NCI-H748 (cell line): ENCODE measurements around the gene PMAIP1.
A peak's percentile ranks its signal among the peaks of the same experiment; 100 is the strongest.

Experiments used
- DNase-seq: peaks from one replicate; lab custom pipeline; 2025; ENCODE audit not compliant: unreplicated experiment; lab: John Stamatoyannopoulos, UW

The PMAIP1 gene

GRCh38 chr18:59911600-59911999, 11.8 kb downstream of the PMAIP1 start:
- no peak for DNase-seq

DNA sequence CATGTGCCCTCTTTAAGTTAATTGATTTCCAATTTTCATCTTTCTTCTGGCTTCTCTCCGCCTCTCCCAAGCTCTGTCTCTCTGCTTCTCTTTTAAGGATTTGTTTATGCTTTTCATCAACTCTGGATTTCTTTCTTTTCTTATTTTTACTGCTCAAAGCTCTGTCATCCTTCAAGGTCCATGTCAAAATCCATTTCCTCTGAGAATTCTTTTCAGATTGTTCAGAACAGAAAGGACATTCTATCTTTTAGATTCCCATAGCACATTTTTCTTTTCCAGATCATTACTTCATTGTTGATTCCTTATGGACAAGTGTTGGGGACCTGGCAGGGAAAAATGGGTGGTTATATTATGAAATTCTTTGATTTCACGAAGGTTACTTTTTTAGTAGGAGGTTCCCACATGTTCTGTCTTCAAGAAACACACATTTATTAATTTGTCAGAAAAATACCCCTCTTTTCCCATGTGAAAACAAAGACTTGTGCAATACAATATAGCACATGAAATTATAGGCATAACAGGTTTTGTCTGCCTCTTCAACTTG, 12.3 kb downstream of the PMAIP1 start:
- DNase-seq, result no peak

DNA sequence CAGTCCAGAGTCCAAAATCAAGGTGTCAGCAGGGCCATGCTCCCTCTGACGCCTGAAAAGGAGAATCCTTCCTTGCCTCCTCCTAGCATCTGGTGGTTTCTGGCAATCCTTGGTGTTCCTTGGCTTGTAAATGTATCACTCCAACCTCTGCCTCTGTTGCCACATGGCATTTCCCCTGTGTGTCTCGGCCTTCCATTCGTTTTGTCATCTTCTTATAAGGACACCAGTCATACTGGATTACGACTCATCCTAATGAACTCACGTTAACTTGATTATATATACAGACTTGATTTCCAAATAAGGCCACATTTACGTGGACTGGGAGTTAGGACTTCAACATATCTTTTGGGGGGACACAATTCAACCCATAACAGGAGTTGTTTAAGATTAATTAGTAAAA, 15.8 kb downstream of the PMAIP1 start:
- no peak for DNase-seq

DNA sequence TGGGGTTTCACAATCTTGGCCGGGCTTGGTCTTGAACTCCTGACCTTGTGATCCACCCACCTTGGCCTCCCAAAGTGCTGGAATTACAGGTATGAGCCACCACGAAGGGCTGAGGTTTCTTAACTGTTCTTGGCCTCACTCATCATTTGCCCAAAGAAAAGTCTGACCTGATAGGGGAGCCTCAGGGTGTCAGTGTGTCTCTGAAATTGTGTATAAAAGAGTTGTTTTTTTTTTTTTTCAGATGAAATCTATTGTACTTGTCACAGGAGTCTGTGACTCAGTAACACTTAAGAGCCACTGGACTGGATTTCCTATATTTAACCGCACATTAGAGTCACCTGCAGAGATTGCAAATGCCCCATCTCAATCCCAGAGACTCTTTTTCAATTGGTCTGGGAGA, 16.9 kb downstream of the PMAIP1 start:
- no peak for DNase-seq

- no peak for DNase-seq
Measured at GRCh38 chr18:59917422-59917821, 17.6 kb downstream of the PMAIP1 start.

GRCh38 chr18:59918320-59918755, 18.5 kb downstream of the PMAIP1 start:
- DNase-seq, result peak; percentile 92

GRCh38 chr18:59918997-59919396, 19.2 kb downstream of the PMAIP1 start:
- no peak for DNase-seq

DNA sequence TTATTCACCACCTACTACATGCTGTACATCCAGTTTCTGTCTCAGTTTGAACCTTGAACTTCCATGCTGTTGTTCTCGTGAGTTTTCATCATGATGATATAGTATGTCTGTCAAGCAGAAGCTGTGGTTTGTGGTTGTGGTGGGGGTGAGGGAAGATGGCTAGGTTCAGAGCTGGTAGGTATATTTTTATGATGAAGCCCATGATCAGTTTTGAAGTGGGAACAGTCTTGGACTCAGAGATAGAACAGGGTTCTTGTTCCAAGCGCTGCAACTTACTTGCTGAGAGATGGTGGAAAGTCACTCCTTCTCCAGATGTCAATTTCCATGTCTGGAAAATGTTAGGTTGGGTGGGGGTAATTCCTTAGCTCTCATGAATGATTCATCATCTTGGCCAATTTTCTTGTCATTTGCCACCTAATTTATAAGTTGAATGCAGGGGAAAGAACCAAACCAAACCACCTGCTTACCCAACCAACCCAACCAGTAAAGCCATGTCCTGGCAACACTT, 21.6 kb downstream of the PMAIP1 start:
- DNase-seq, result no peak

DNA sequence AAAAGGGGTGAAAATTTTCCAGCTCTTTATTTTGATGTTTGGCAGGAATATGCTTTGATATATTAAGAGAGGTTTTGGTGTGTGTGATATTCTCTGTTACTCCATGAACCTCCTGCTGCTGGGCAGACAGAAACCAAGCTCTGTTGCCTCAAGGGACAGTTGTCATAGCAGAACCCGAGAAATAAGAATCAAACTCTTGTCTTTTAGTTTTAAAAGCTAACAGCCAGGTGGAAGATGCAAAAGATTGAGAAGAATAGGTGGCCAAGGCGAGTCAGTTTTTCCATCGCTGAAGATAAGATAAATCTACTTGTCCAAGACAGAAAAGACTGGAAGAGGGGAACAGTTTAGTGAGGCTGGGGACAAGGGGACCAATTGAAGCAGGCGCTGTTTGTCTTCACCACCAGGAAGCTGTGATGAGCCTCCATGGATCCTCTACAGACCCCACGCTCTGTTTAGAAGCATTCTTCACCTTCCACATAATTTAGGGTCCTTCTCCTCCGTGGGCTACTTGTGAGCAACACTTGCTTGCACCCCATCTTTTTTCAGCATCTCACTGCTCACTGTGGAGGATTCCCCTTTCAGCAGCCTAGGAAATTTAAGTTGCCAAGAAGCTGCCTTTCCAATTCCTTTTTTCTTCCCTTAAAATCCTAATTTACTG, 23.9 kb downstream of the PMAIP1 start:
- no peak for DNase-seq

DNA sequence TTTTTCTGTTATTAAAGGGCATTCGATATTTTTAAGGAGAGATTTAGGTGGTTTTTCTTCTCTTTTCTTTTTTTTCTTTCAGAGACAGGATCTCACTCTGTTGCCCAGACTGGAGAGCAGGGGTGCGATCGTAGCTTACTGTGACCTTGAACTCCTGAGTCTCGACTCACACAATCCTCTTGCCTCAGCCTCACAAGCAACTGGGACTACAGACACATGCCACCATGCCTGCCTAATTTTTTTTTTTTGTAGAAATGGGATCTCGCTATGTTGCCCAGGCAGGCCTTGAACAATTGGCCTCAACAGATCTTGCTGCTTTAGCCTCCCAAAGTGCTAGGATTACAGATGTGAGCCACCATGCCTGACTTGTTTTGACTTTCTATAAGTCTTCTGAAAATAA, 26.3 kb downstream of the PMAIP1 start:
- DNase-seq, result no peak

DNA sequence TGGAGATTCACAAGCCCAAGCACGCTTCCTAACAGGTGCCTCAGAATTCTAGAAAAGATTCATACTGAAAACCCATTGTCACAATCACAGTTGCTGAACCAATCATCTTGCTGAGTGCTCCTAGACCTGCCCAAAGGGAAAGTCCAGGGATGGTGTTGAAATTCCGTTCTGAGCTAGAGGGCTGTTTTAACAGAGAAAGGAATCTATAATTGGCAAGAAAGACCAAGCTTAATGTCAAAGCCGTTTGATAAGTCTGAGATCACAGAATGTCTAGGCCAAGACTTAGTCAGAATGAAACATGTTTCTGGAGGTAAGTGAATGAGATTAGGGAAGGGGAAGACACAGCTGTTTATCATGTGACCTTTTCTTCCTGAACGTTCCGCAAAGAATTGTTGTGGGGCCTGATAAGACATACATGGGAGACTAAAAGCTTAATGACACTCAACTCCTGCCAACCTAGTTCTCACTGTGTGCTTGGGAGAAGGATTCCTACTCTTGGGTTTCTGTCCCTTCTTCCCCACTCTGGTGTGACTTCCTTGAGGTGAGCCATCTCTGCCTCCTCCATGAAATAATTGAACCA, 27.5 kb downstream of the PMAIP1 start:
- DNase-seq, result no peak

GRCh38 chr18:59928201-59928600, 28.4 kb downstream of the PMAIP1 start:
- no peak for DNase-seq

GRCh38 chr18:59929621-59930295, 30.0 kb downstream of the PMAIP1 start:
- DNase-seq, result no peak

DNA sequence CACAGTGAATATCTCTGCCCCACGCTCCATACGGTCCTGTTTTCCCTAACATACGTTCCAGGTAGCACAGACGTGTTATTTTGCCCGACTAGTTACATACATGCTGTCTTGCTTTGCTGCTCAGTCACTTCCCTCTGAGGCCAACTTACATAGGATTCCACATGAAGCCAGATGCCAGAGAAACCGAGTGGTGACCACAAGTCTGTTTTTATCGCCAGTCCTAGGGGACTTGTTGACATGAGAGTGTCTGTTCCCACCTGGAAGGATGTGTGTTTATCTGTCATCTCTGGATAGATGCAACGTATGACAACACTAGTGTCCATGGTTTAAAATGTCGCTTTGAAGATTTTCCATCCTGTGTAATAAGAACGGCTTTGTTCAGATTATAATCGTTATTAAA, 32.6 kb downstream of the PMAIP1 start:
- no peak for DNase-seq

- no peak for DNase-seq
Measured at GRCh38 chr18:59938676-59939075, 38.9 kb downstream of the PMAIP1 start.

GRCh38 chr18:59939127-59939526, 39.3 kb downstream of the PMAIP1 start:
- DNase-seq, result no peak

- DNase-seq, result no peak
Measured at GRCh38 chr18:59940068-59940467, 40.3 kb downstream of the PMAIP1 start.

GRCh38 chr18:59941331-59941730, 41.5 kb downstream of the PMAIP1 start:
- no peak for DNase-seq

DNA sequence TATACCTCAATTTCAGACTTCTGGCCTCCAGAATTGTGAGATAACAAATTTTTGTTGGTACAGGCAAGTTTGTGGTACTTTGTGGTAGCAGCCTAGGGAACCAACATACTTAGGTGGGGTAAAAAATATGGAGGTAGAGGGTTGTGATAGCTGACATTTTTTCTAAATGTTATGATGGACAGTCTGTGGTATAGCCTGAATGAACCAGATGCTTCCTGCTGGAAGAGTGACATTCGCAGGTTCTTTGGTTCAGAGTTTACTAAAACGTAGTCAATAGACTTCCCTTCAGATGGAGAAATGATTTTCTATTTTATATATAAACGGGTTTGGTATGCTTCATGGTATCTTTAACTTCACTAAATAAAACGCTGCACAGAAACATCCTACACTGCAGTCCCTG, 42.8 kb downstream of the PMAIP1 start:
- no peak for DNase-seq

GRCh38 chr18:59945544-59945943, 45.7 kb downstream of the PMAIP1 start:
- no peak for DNase-seq

DNA sequence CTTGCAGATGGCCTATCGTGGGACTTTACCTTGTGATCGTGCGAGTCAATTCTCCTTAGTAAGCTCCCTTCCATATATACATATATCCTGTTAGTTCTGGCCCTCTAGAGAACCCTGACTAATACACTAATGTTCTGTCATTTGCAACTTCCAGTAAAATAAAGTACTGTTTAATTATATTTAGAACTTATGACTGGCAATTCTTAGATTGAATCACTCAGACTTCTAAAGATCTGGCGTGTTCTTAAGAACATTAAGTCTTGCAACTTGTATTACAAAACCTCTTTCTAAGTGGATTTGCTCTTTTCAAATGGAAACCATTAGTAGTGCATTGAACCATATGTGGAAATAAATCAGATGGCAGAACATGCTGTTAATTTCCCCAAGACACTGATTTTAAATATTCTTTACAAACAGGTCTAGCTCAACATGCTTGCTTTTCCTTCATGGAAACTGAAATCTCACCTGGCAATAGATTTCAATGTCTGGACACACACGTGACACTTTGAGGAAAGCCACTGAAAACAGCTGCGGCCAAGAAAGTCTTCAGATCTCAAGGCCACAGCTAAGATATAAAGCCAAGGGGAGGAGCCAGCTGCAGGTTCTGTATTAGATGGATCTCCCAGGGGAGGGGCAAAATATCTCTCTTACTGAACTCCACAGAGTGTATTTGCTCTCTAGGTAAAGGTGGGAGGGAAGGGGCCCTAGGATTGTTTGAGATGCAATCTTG, 50.6 kb downstream of the PMAIP1 start:
- peak; percentile 82 for DNase-seq
